ENCODE measurements around the gene PRR14. TPM values are rescaled to one million over a fixed set of nuclear protein-coding genes. Genes with fewer than 3 reads are reported as not detected.
A peak's percentile ranks its signal among the peaks of the same experiment; 100 is the strongest.

Gene PRR14
- polyA plus RNA-seq, 1 of the 3 experiments (the other 2 are of a cell fraction): 13.5 TPM

DNA sequence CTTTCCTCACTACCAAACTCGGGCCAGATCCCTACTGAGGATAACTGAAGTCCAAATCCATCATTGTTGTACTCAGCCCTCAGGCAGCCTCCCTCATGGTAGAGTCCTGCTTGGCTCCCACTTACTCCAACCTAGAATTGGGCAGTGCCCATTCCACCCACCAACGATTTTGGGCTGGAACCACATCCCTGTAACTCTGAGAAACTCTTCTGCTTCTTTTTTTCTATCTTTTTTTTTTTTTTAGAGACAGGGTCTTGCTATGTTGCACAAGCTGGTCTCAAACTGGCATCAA, 1.2 kb downstream of the PRR14 start:
- Histone ChIP-seq H3K4me1 (ENCODE audit: control insufficient read depth in 1 of 2, insufficient read depth in 2 of 2, low read depth in 1 of 2, low read length in 1 of 2) (peaks cover 7 to 19% of the 10 kb centered on the region in 2 experiments), H4K20me1 (ENCODE audit: insufficient read depth) (no peaks in the 10 kb centered on the region), H3K27me3 (ENCODE audit: insufficient read depth) (no peaks in the 10 kb centered on the region), H3K79me2 (ENCODE audit: insufficient read depth) (peaks cover 22% of the 10 kb centered on the region), H3K4me3 (ENCODE audit: low read depth in 2 of 2, low read length in 1 of 2) (peak overlapping the region; percentile 91 to 99), H2AFZ (ENCODE audit: low read depth) (no peak overlapping the region), H3K27ac (ENCODE audit: low read depth in 2 of 2, low read length in 1 of 2) (peak overlapping the region; percentile 29 to 95; a peak in 3 of 4 replicates), H3K9me2 (no peaks in the 10 kb centered on the region), H3F3A (replicated peaks; ENCODE audit: insufficient read depth) (peaks cover 14% of the 10 kb centered on the region), H3K36me3 (replicated peaks in 1 of 2; ENCODE audit: control insufficient read depth in 1 of 2, insufficient read depth in 2 of 2, low read length in 1 of 2) (peaks cover 18 to 25% of the 10 kb centered on the region in 2 experiments), H3K9me3 (no peaks in the 10 kb centered on the region), H3K9ac (peak overlapping the region; percentile 95), H3K4me2 (peak overlapping the region; percentile 99)
- POLR2A ChIA-PET: no interaction called here
- CTCF ChIA-PET: interaction anchor here (0.8 to 1.6 kb wide), 2 partner anchors 13 to 42 kb away, joined by 3 to 5 read pairs; no protein-coding TSS in a partner anchor
- no peak for TF ChIP-seq EP300 (IDR thresholded peaks at IDR 0.05; ENCODE audit: borderline replicate concordance in 1 of 2, low read depth in 1 of 2, low read length in 1 of 2)
- no peak for TF ChIP-seq REST (IDR thresholded peaks at IDR 0.05; ENCODE audit: low read depth, low read length)
- TF ChIP-seq, protein P1, sequence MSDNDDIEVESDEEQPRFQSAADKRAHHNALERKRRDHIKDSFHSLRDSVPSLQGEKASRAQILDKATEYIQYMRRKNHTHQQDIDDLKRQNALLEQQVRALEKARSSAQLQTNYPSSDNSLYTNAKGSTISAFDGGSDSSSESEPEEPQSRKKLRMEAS (IDR thresholded peaks at IDR 0.05; ENCODE audit: low read depth): no peak
- TF ChIP-seq SMC3 (IDR thresholded peaks at IDR 0.05; ENCODE audit: low read depth, low read length): no peak
- no peak for TF ChIP-seq IRF3 (IDR thresholded peaks at IDR 0.05; ENCODE audit: low read depth, low read length)
- TF ChIP-seq NFIC (IDR thresholded peaks at IDR 0.05; ENCODE audit: borderline replicate concordance): no peak
- no peak for TF ChIP-seq TCF12 (IDR thresholded peaks at IDR 0.05)
- no peak for TF ChIP-seq FOXM1 (IDR thresholded peaks at IDR 0.05; ENCODE audit: low read depth)
- no peak for TF ChIP-seq NRF1 (IDR thresholded peaks at IDR 0.05; ENCODE audit: low read depth, low read length)
- TF ChIP-seq PBX3 (IDR thresholded peaks at IDR 0.05): no peak
- no peak for TF ChIP-seq POLR2AphosphoS5 (IDR thresholded peaks at IDR 0.05; ENCODE audit: low read depth, low read length)
- no peak for TF ChIP-seq RFX5 (IDR thresholded peaks at IDR 0.05; ENCODE audit: low read length)
- no peak for TF ChIP-seq RAD21 (IDR thresholded peaks at IDR 0.05; ENCODE audit: low read length)
- TF ChIP-seq CHD2 (IDR thresholded peaks at IDR 0.05; ENCODE audit: low read length, partially characterized antibody): no peak
- no peak for TF ChIP-seq YY1 (IDR thresholded peaks at IDR 0.05; ENCODE audit: low read depth)
- no peak for TF ChIP-seq JUND (IDR thresholded peaks at IDR 0.05)
- TF ChIP-seq, protein P2, sequence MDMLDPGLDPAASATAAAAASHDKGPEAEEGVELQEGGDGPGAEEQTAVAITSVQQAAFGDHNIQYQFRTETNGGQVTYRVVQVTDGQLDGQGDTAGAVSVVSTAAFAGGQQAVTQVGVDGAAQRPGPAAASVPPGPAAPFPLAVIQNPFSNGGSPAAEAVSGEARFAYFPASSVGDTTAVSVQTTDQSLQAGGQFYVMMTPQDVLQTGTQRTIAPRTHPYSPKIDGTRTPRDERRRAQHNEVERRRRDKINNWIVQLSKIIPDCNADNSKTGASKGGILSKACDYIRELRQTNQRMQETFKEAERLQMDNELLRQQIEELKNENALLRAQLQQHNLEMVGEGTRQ (IDR thresholded peaks at IDR 0.05; ENCODE audit: borderline replicate concordance, low read depth, low read length): no peak
- TF ChIP-seq FOXJ3 (CRISPR knock-in tag; IDR thresholded peaks at IDR 0.05): no peak
- TF ChIP-seq RXRA (IDR thresholded peaks at IDR 0.05; ENCODE audit: borderline replicate concordance, low read depth): no peak
- DNase-seq: no peak
- WGBS (ENCODE audit: low lambda C conversion rate): 2% methylated on average over 2 of the region's 2 CpGs

Data from SK-N-SH (cell line).